Lower leg skin (tissue), 4 donors: ENCODE measurements around the gene CALCA. TPM values are rescaled to one million over a fixed set of nuclear protein-coding genes. Genes with fewer than 3 reads are reported as not detected.
"Not testable (repeated sequence)": the region's sequence is repeated elsewhere in the genome, so short reads cannot be mapped to it uniquely, and the experiment has no call there.

ENCODE experiments used
- DNase-seq, 2 donors: peaks; one replicate each; pipeline ENCODE4 v3.0.0-alpha.2; 2019; ENCODE audit warnings: low spot score in 2 of 2
- H3K4me3 ChIP-seq: fragments of 200-600 bp; sonication (generic); 2 replicates; pipeline ENCODE4 v1.5.1; 2017; ENCODE audit warnings: mild to moderate bottlenecking, low read depth; ENCODE audit not compliant: poor library complexity, severe bottlenecking
- CTCF ChIP-seq, 3 donors: fragments of 450-650 bp; IDR thresholded peaks; one replicate each; pipeline ENCODE4 v1.5.1; 2016; ENCODE audit warnings: antibody characterized with exemption in 3 of 3, mild to moderate bottlenecking in 3 of 3, moderate library complexity in 2 of 3
- POLR2A ChIP-seq, 2 donors: fragments of 450-650 bp; IDR thresholded peaks; one replicate each; pipeline ENCODE4 v1.6.1; 2016 to 2017; ENCODE audit warnings: antibody characterized with exemption in 2 of 2, mild to moderate bottlenecking in 1 of 2, moderate library complexity in 1 of 2
- WGBS, 2 donors: methylation state at CpG; one replicate each; pipeline ENCODE4 v1.1.5; 2018; 5-methylcytosine and 5-hydroxymethylcytosine counted together
- intact Hi-C: fragments of 100-400 bp; cut with DNase I; formaldehyde crosslinking; loops from one replicate; pipeline ENCODE4 v1.15.0; 2023; ENCODE audit warnings: low total_unique reads
- total RNA-seq, 4 donors: library from RNA; depleted of rRNA; stranded (reverse); fragments of >200 nt; gene quantifications; one replicate each; pipeline ENCODE4 v1.1.0, GENCODE V29; 2016

CALCA gene, protein sequence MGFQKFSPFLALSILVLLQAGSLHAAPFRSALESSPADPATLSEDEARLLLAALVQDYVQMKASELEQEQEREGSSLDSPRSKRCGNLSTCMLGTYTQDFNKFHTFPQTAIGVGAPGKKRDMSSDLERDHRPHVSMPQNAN
- not detected for total RNA-seq

GRCh38 chr11:14971865-14972580 lies at the start of gene CALCA:
TSS of gene CALCA (minus strand) at chr11:14972351. CDS start at chr11:14971192, 1,159 bp downstream.
- H3K4me3 ChIP-seq, result peak within 1 kb of the TSS; percentile 4
- TF ChIP-seq CTCF (IDR thresholded peaks at IDR 0.05) (no peak), POLR2A (IDR thresholded peaks at IDR 0.05) (no peak)
- DNase-seq, result no peak
- 2 to 6% methylated on average over 40 of the region's 40 CpGs for WGBS, 2 donors
- intact Hi-C loops, result no loop called here

GRCh38 chr11:15016200-15016599 lies 44.0 kb upstream of the CALCA start:
- no peak for TF ChIP-seq CTCF (IDR thresholded peaks at IDR 0.05)
- TF ChIP-seq POLR2A (IDR thresholded peaks at IDR 0.05), result no peak
- WGBS, 2 donors, result 97 to 100% methylated on average over 1 of the region's 1 CpG
- H3K4me3 ChIP-seq, result no peak overlapping the region
- intact Hi-C loops, result no loop called here
- DNase-seq, result no peak

DNA sequence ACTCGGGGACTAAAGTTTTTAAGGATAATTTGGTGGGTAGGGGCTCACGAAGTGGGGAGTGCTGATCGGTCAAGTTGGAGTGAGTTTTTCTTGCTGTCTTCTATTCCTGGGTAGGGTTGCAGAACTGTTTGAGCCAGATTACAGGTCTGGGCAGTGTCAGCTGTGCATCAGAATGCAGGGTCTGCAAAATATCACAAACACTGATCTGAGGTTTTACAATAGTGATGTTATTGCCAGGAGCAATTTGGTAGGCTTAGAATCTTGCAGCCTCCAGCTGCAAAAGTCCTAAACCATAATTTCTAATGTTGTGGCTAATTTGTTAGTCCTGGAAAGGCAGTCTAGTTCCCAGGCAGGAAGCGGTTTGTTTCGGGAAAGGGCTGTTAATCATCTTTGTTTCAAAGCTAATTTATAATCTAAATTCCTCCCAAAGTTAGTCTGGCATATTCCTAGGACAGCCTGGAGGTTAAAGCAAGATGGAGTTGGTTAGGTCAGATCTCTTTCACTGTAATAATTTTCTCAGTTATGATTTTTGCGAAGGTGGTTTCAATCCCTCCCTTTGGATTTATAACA lies 39.7 kb upstream of the CALCA start:
- no peak for TF ChIP-seq POLR2A (IDR thresholded peaks at IDR 0.05)
- TF ChIP-seq CTCF (IDR thresholded peaks at IDR 0.05), result no peak
- DNase-seq, result no peak
- intact Hi-C loops, result no loop called here
- no peak overlapping the region for H3K4me3 ChIP-seq
- WGBS, 2 donors, result 29 to 36% methylated on average over 6 of the region's 6 CpGs

GRCh38 chr11:15010865-15011264 lies 38.7 kb upstream of the CALCA start:
- no peak for DNase-seq
- no peak overlapping the region for H3K4me3 ChIP-seq
- intact Hi-C loops, result no loop called here
- no peak for TF ChIP-seq POLR2A (IDR thresholded peaks at IDR 0.05)
- TF ChIP-seq CTCF (IDR thresholded peaks at IDR 0.05), result no peak

- 49 to 53% methylated on average over 5 of the region's 5 CpGs for WGBS, 2 donors
Observed at GRCh38 chr11:15006139-15006759, 34.1 kb upstream of the CALCA start.

GRCh38 chr11:14988133-14988532 lies 16.0 kb upstream of the CALCA start:
- DNase-seq, H3K4me3 ChIP-seq, intact Hi-C loops: not testable (repeated sequence)
- WGBS, 2 donors, result 61 to 63% methylated on average over 3 of the region's 3 CpGs

More at GRCh38 chr11:15006139-15006759, 34.1 kb upstream of the CALCA start:
- DNase-seq, result no peak
- no peak for TF ChIP-seq CTCF (IDR thresholded peaks at IDR 0.05)
- no peak overlapping the region for H3K4me3 ChIP-seq
- intact Hi-C loops, result no loop called here
